K562 (cell line): ENCODE measurements around the gene PREX1. TPM values are rescaled to one million over a fixed set of nuclear protein-coding genes. Genes with fewer than 3 reads are reported as not detected.

Experiments used
- ATAC-seq: fragments of 200-7000 bp; cut with Tn5 transposase; 3 replicates; pipeline ENCODE4 v1.9.1; 2020; ENCODE audit warnings: moderate library complexity
- BruUV-seq: library from RNA; stranded (reverse); fragments of 400-500 nt; replicated peaks from 2 replicates; lab custom pipeline; 2021; lab: Mats Ljungman, UMichigan
- CTCF ChIA-PET: fragments of 300-600 bp; formaldehyde crosslinking; extraction: SDS; loops from one replicate; lab custom pipeline; 2021; ENCODE audit warnings: low intra/inter-chr PET ratio; lab: Yijun Ruan, JAX
- POLR2A ChIA-PET: fragments of 300-600, 350-650 bp; sonication (Branson Sonifier 250); formaldehyde crosslinking; extraction: SDS; loops from one replicate; lab custom pipeline; 2021; ENCODE audit warnings: antibody characterized with exemption, inconsistent platforms; lab: Yijun Ruan, JAX
- DNase-seq, 4 experiments: peaks; one replicate each; pipeline versions ENCODE4 v3.0.0 to v3.0.0-alpha.2; 2011 to 2018; ENCODE audit warnings: low spot score in 3 of 4, mixed read lengths in 3 of 4; ENCODE audit errors: extremely low read depth in 1 of 4
- FAIRE-seq: peaks from 2 replicates; lab custom pipeline; 2011; peaks lifted over from hg19 to GRCh38; lab: Jason Lieb, UNC
- H2AFZ ChIP-seq: 2 replicates; pipeline ENCODE4 v1.6.0; 2011; ENCODE audit warnings: low read depth, low read length, control low read depth, inconsistent platforms
- H3K27ac ChIP-seq: fragments of 200-600 bp; 3 replicates; pipeline ENCODE4 v1.8.0; 2011; ENCODE audit warnings: low read depth, mild to moderate bottlenecking, control low read depth, inconsistent platforms, low read length, moderate library complexity, mixed read lengths; ENCODE audit errors: extremely low read depth
- H3K27me3 ChIP-seq, 2 experiments: fragments of 300-600 bp in 1 of 2; 2 replicates in 1 of 2; 3 replicates in 1 of 2; pipeline versions ENCODE4 v1.6.0 to v1.8.0; 2011; ENCODE audit warnings: inconsistent platforms in 2 of 2, low read length in 2 of 2, mild to moderate bottlenecking in 1 of 2, mixed read lengths in 1 of 2, moderate library complexity in 1 of 2; ENCODE audit not compliant: control insufficient read depth in 2 of 2, insufficient read depth in 2 of 2
- H3K36me3 ChIP-seq: fragments of 300-600 bp; 3 replicates; pipeline ENCODE4 v1.8.0; 2011; ENCODE audit warnings: mild to moderate bottlenecking, low read length, inconsistent platforms; ENCODE audit not compliant: control insufficient read depth, insufficient read depth
- H3K4me1 ChIP-seq, 2 experiments: fragments of 200-600 bp in 1 of 2; replicated peaks in 1 of 2; 2 replicates in 1 of 2; 3 replicates in 1 of 2; pipeline versions ENCODE4 v1.5.1 to v1.8.0; 2011; ENCODE audit warnings: inconsistent platforms in 2 of 2, low read length in 2 of 2, mild to moderate bottlenecking in 1 of 2, mixed read lengths in 1 of 2, moderate library complexity in 1 of 2; ENCODE audit not compliant: control insufficient read depth in 2 of 2, insufficient read depth in 2 of 2
- H3K4me2 ChIP-seq: 2 replicates; pipeline ENCODE4 v1.6.1; 2011; ENCODE audit warnings: low read length, control low read depth, inconsistent platforms, mixed read lengths; ENCODE audit not compliant: insufficient read depth
- H3K4me3 ChIP-seq: fragments of 200-600 bp; sonication (generic), shearing (Covaris generic); 2 replicates; pipeline ENCODE4 v1.5.1; 2016; ENCODE audit warnings: control low read depth, inconsistent platforms
- H3K79me2 ChIP-seq: fragments of 200-600 bp; 3 replicates; pipeline ENCODE4 v1.8.0; 2011; ENCODE audit warnings: low read length, inconsistent platforms; ENCODE audit not compliant: control insufficient read depth, insufficient read depth
- H3K9ac ChIP-seq, 2 experiments: 2 replicates each; pipeline versions ENCODE4 v1.6.0 to v1.6.1; 2011; ENCODE audit warnings: low read depth in 2 of 2, low read length in 2 of 2, control low read depth in 1 of 2, inconsistent platforms in 1 of 2, mild to moderate bottlenecking in 1 of 2, mixed read lengths in 1 of 2; ENCODE audit not compliant: insufficient read depth in 1 of 2
- H3K9me1 ChIP-seq: one replicate; pipeline ENCODE4 v1.6.0; 2011; ENCODE audit warnings: inconsistent platforms, mild to moderate bottlenecking, low read length, moderate library complexity; ENCODE audit not compliant: control insufficient read depth, insufficient read depth
- H3K9me3 ChIP-seq: replicated peaks from 2 replicates; pipeline ENCODE4 v1.5.1; 2011; ENCODE audit warnings: low read depth, low read length, inconsistent platforms; ENCODE audit not compliant: control insufficient read depth, insufficient read depth
- H4K20me1 ChIP-seq: replicated peaks from 2 replicates; pipeline ENCODE4 v1.6.1; 2011; ENCODE audit warnings: low read length, inconsistent platforms, mixed read lengths; ENCODE audit not compliant: control insufficient read depth, insufficient read depth
- CREB3 ChIP-seq: fragments of 450-650 bp; conservative IDR thresholded peaks from 2 replicates; pipeline ENCODE4 v1.6.1; 2016; ENCODE audit warnings: missing genetic modification characterization, low read depth, mild to moderate bottlenecking, missing compliant biosample characterization, moderate library complexity
- CTCF ChIP-seq, 3 experiments: IDR thresholded peaks in 2 of 3; conservative IDR thresholded peaks in 1 of 3; 2 replicates each; pipeline ENCODE4 v1.5.1; 2011 to 2012; ENCODE audit warnings: low read length in 3 of 3, mild to moderate bottlenecking in 3 of 3, control low read depth in 2 of 3, improper control_type of control experiment in 1 of 3, inconsistent platforms in 1 of 3, low read depth in 1 of 3, mixed read lengths in 1 of 3, moderate library complexity in 1 of 3; ENCODE audit not compliant: insufficient read depth in 2 of 3
- KLF16 ChIP-seq: IDR thresholded peaks from 2 replicates; pipeline ENCODE4 v1.6.1; 2016; ENCODE audit warnings: antibody characterized with exemption
- WGBS: fragments of 100-300 bp; shearing (Covaris generic); methylation state at CpG from one replicate; pipeline ENCODE4 v1.1.6; 2016; ENCODE audit warnings: low coverage, mixed read lengths; ENCODE audit not compliant: insufficient coverage; ENCODE audit errors: missing lambda C conversion rate; 5-methylcytosine and 5-hydroxymethylcytosine counted together
- in situ Hi-C: fragments of 300-500 bp; cut with MboI; formaldehyde crosslinking; loops from 4 replicates; pipeline ENCODE4 v1.15.0; 2018; ENCODE audit warnings: inconsistent platforms, mixed read lengths
- intact Hi-C: fragments of 100-400 bp; cut with micrococcal nuclease; formaldehyde crosslinking; loops from 2 replicates; pipeline ENCODE4 v1.14.2; 2022
- polyA plus RNA-seq, 8 experiments: library from polyadenylated mRNA; depleted of rRNA in 4 of 8; stranded (reverse) in 5 of 8; unstranded in 3 of 8; fragments of >200 nt; fragmentation: Nextera tagmentation in 2 of 8; fragmentation: Illumina TruSeq in 1 of 8; extraction: Ambion mirVana in 2 of 8; extraction: Trizol in 1 of 8; gene quantifications; 2 replicates each; pipeline versions ENCODE4 v1.2.1 to v1.2.3, GENCODE V29; 2011 to 2014; ENCODE audit warnings: inconsistent platforms in 1 of 8, missing spikeins in 1 of 8
- total RNA-seq, 7 experiments: library from RNA; depleted of rRNA in 6 of 7; stranded (reverse); fragments of >200 nt in 6 of 7; fragmentation: Illumina TruSeq in 2 of 7; extraction: Trizol in 2 of 7; gene quantifications; 2 replicates each; pipeline versions ENCODE4 v1.2.1 to v1.2.3, GENCODE V29; 2011 to 2021; ENCODE audit warnings: low replicate concordance in 1 of 7

Gene PREX1
- total and polyA plus RNA-seq, 9 of the 15 experiments (the other 6 are each of a cell fraction or from before 2014, with no cell fraction given), result 0.37 to 10.4 (median 4.8) TPM

- TF ChIP-seq KLF16, result no peak
These were observed 119.7 kb downstream of the PREX1 start (continued) for GRCh38 chr20:48708116-48708515.

- no peak for FAIRE-seq
- in situ Hi-C loops (no loop called here), intact Hi-C loops (no loop called here)
- peaks cover 0 to 4% of the 10 kb centered on the region in 2 experiments; a peak in 1 of 5 replicates for H3K27me3 ChIP-seq
- no peak for ATAC-seq
- 54% methylated on average over 12 of the region's 12 CpGs for WGBS
- no peak overlapping the region for H3K9ac ChIP-seq
- no TSS peak for BruUV-seq
- H2AFZ ChIP-seq, result no peak overlapping the region
- TF ChIP-seq CTCF (IDR thresholded peaks at IDR 0.05 in 2 of 3, conservative IDR thresholded peaks at IDR 0.05 in 1 of 3; ENCODE audit: insufficient read depth in 2 of 3, low read depth in 1 of 3, low read length in 3 of 3), result 0 out of 6 replicates have a peak, but pooled peaks of 1 of the 3 experiments have one; percentile 1
- no peak for TF ChIP-seq CREB3 (tag)
- H3K27ac ChIP-seq, result no peak overlapping the region
- H3K4me2 ChIP-seq, result no peak overlapping the region
- CTCF ChIA-PET, result no interaction called here
- no peaks in the 10 kb centered on the region for H3K36me3 ChIP-seq
- DNase-seq, result no peak
- H3K4me1 ChIP-seq, result peaks cover 7 to 10% of the 10 kb centered on the region in 2 experiments; a peak in 3 of 5 replicates
- POLR2A ChIA-PET, result no interaction called here
- H3K9me1 ChIP-seq, result no peaks in the 10 kb centered on the region
- no peaks in the 10 kb centered on the region for H3K79me2 ChIP-seq
- no peaks in the 10 kb centered on the region for H3K9me3 ChIP-seq
- no peak overlapping the region for H3K4me3 ChIP-seq
- peaks cover 9% of the 10 kb centered on the region for H4K20me1 ChIP-seq
These were observed 121.0 kb downstream of the PREX1 start for GRCh38 chr20:48706710-48707365.
